TTC549 (cell line): Measurements from ENCODE around the gene APOBR.
"Not testable (repeated sequence)": the region's sequence is repeated elsewhere in the genome, so short reads cannot be mapped to it uniquely, and the experiment has no call there.

Experiments used
- FAIRE-seq: peaks from 2 replicates; lab custom pipeline; 2012; peaks lifted over from hg19 to GRCh38; lab: Jason Lieb, UNC

APOBR gene

GRCh38 chr16:28528463-28528867 lies 34.0 kb downstream of the APOBR start:
- no peak for FAIRE-seq

GRCh38 chr16:28529124-28529523 lies 34.7 kb downstream of the APOBR start:
- FAIRE-seq: no peak

- FAIRE-seq: no peak
Measured at GRCh38 chr16:28531777-28532744, 37.6 kb downstream of the APOBR start.

- FAIRE-seq: no peak
Measured at GRCh38 chr16:28532940-28533647, 38.7 kb downstream of the APOBR start.

- no peak for FAIRE-seq
Measured at GRCh38 chr16:28534542-28535373, 40.3 kb downstream of the APOBR start.

- no peak for FAIRE-seq
Measured at GRCh38 chr16:28537076-28537475, 42.6 kb downstream of the APOBR start.

- no peak for FAIRE-seq
Measured at GRCh38 chr16:28537964-28538732, 43.7 kb downstream of the APOBR start.

DNA sequence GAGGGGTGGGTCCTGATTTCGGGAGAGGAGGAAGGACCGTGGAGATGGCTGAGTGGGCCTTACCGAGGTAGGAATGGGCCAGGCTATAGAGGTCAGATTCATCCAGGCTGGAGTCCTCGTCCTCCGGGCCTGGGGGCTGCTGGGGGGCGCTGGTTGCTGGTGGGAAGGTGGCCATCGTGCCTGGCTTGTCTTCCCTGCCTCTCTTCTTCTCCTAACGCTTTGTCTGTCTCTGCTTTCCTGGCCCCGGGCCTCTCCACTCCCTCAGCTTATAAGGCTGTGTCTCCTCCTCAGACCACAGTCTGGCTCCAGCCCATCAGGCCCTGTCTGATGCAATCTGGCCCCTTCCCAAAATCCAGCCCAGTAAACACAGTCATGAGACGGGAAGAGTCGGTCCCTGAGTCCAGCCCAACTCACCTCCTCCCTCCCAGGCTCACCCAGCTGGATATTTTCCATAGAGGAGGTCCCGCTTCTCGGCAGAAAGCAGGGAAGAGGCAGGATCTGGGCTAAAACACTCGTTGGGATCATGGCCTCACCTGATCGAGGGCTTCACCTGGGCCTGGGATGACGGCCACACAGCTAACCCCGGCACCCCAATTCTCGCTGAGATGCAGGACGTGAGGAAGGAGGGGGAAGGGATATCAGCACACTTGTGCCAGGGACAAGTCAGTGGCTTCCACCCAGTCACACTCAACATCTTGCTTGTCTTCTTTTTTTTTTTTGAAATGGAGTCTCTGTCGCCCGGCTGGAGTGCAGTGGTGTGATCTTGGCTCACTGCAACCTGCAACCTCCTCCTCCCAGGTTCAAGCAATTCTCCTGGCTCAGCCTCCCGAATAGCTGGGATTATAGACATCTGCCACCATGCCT lies 44.5 kb downstream of the APOBR start, which contains the start of gene NUPR1:
NUPR1 (minus strand) TSS at position 242 of the 864 bp plus-strand sequence; CDS start at position 175, 67 bp downstream.
- FAIRE-seq: no peak

DNA sequence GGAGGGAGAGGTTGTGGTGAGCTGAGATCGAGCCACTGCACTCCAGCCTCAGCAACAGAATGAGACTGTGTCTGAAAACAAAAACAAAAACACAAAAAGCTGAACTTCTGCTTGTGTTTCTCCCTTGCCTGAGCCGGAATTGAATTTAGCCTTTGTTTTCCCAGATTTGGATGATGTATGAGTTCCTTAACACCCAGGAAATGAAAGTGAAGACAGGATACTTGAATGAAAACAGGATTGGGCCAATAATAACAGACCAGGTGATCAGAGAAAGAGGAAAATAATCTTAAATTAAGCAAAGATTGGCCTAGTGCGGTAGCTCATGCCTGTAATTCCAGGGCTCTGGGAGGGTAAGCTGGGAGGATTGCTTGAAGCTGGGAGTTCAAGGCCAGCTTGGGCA lies 45.9 kb downstream of the APOBR start:
- no peak for FAIRE-seq

GRCh38 chr16:28542646-28543045 lies 48.2 kb downstream of the APOBR start:
- FAIRE-seq: no peak

- no peak for FAIRE-seq
Measured at GRCh38 chr16:28543072-28543471, 48.6 kb downstream of the APOBR start.

GRCh38 chr16:28544998-28545397 lies 50.6 kb downstream of the APOBR start:
- no peak for FAIRE-seq

- not testable (repeated sequence) for FAIRE-seq
Measured at GRCh38 chr16:28545964-28546363, 51.5 kb downstream of the APOBR start.

DNA sequence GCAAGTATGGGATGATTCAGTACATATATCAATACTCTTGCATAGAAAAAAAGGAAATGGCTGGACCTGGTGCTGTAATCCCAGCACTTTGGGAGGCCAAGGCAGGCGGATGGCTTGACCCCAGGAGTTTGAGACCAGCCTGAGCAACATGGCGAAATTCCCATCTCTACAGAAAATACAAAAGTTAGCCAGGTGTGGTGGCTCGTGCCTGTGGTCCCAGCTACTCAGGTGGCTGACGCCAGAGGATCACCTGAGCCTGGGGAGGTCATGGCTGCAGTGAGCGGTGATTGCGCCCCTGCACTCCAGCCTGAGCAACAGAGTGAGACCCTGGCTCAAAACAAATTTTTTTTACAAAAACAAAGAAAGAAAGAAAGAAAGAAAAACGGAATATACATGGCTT lies 52.2 kb downstream of the APOBR start:
- FAIRE-seq: no peak

DNA sequence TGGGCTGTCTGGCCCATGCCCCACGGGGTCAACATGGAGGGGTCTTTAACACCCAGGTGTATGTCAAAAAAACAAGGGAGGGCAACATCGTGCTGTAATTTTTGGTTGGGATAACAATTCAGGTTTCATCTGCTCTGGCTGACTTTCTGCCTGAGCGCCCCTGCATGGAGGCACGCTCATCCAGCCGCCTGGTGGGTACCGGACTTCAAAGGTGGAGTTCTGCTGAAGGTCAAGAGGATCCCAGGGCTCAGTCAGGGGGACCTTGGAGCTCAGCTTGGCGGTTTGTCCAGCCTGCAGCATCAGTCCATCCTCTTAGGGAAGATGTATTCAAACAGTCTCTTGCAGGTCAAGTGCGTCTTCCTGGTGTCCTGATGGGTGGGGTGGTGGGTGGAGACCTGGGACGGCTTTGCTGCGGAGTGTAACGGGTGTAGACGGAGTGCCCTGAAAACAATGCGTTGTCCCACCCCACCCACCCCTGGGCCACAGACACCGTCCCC lies 53.9 kb downstream of the APOBR start:
- no peak for FAIRE-seq
